Loucy (cell line): ENCODE data around the gene LAMTOR4.

Experiments
- H2AFZ ChIP-seq: fragments of 200-600 bp; sonication (generic); 2 replicates; pipeline ENCODE4 v1.6.0; 2016; ENCODE audit warnings: antibody characterized with exemption, mild to moderate bottlenecking, low read length, moderate library complexity
- H3F3A ChIP-seq: fragments of 200-600 bp; 2 replicates; pipeline ENCODE4 v1.6.0; 2016; ENCODE audit warnings: antibody characterized with exemption, low read depth, mild to moderate bottlenecking
- H3K27me3 ChIP-seq: fragments of 200-600 bp; sonication (generic); 2 replicates; pipeline ENCODE4 v1.6.1; 2014; ENCODE audit warnings: low read length, mild to moderate bottlenecking; ENCODE audit not compliant: insufficient read depth, poor library complexity, severe bottlenecking
- H3K36me3 ChIP-seq: fragments of 200-600 bp; sonication (generic); 2 replicates; pipeline ENCODE4 v1.6.1; 2016; ENCODE audit warnings: low read length; ENCODE audit not compliant: insufficient read depth
- H3K4me1 ChIP-seq: fragments of 200-600 bp; sonication (generic); 2 replicates; pipeline ENCODE4 v1.5.1; 2014; ENCODE audit warnings: low read length, mild to moderate bottlenecking; ENCODE audit not compliant: insufficient read depth, poor library complexity, severe bottlenecking
- H3K4me2 ChIP-seq: fragments of 200-600 bp; sonication (generic); 2 replicates; pipeline ENCODE4 v1.6.0; 2014; ENCODE audit warnings: antibody characterized with exemption, low read length, low read depth, mild to moderate bottlenecking; ENCODE audit not compliant: poor library complexity, severe bottlenecking
- H3K4me3 ChIP-seq: fragments of 200-600 bp; sonication (generic); 2 replicates; pipeline ENCODE4 v1.5.1; 2014; ENCODE audit warnings: low read length, mild to moderate bottlenecking, mixed read lengths; ENCODE audit not compliant: poor library complexity, severe bottlenecking
- H3K79me2 ChIP-seq: fragments of 200-600 bp; sonication (generic); 2 replicates; pipeline ENCODE4 v1.6.1; 2014; ENCODE audit warnings: low read length; ENCODE audit not compliant: insufficient read depth
- H3K9ac ChIP-seq: fragments of 200-600 bp; sonication (generic); 2 replicates; pipeline ENCODE4 v1.6.0; 2014; ENCODE audit warnings: mild to moderate bottlenecking, low read depth, low read length, moderate library complexity; ENCODE audit not compliant: poor library complexity, severe bottlenecking
- H3K9me2 ChIP-seq: fragments of 200-600 bp; sonication (generic); replicated peaks from 2 replicates; pipeline ENCODE4 v1.6.1; 2016; ENCODE audit warnings: low read depth, low read length, mixed read lengths
- H3K9me3 ChIP-seq: fragments of 200-600 bp; sonication (generic); 2 replicates; pipeline ENCODE4 v1.6.1; 2014; ENCODE audit warnings: mild to moderate bottlenecking, antibody characterized with exemption, low read length, low read depth; ENCODE audit not compliant: insufficient read depth
- H4K20me1 ChIP-seq: fragments of 200-600 bp; sonication (generic); 2 replicates; pipeline ENCODE4 v1.6.0; 2014; ENCODE audit warnings: antibody characterized with exemption, low read length, mild to moderate bottlenecking; ENCODE audit not compliant: insufficient read depth, poor library complexity, severe bottlenecking
- CTCF ChIP-seq: fragments of 200-600 bp; sonication (generic); conservative IDR thresholded peaks from 2 replicates; pipeline ENCODE4 v1.5.1; 2014; ENCODE audit warnings: mild to moderate bottlenecking, antibody characterized with exemption, low read length
- EZH2phosphoT487 ChIP-seq: fragments of 200-600 bp; IDR thresholded peaks from 2 replicates; pipeline ENCODE4 v1.6.1; 2018; ENCODE audit warnings: antibody characterized with exemption, mild to moderate bottlenecking, moderate library complexity, borderline replicate concordance

The LAMTOR4 gene

GRCh38 chr7:100169147-100169850, 20.6 kb downstream of the LAMTOR4 start:
- H3K4me3 ChIP-seq: no peak overlapping the region
- no peaks in the 10 kb centered on the region for H3K27me3 ChIP-seq

DNA sequence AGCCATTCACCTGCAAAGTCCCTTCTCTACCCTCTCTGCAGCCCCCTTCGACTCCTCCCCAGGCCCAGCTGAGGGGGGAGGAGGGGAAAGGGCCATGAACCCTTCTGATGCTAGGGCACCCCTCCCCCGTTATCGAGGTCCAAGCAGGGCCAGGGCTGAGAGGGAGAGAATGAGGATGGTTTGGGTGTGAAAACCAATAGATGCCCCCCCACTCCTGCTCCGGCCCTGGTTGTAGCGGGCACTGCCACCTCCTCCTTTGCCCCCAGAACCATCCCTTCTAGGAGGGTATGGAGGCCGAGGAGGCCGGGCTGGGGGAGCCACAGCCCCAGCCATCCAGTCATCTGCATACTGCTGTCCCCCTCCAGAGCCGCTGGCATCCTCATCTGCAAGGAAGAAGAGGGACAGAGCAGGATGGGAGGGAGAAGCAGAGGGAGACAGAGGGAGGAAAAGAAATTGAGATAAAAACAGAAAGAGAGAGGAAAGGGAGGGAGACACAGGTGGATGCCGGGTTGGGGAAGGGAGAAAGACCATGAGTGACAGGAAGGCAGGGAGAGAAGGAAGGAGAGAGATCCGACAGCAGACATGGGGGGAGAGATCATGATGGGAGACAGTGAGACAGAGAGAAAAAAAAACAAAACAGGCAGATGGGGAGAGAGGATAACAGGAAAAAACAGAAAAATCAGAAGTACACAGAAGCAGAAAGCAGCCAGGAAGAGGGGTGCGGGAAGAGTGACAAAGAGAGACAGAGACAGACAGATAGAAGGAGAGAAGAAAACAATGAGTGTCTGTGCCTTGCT, 21.6 kb downstream of the LAMTOR4 start:
- H3F3A ChIP-seq: no peaks in the 10 kb centered on the region
- peaks cover 8% of the 10 kb centered on the region for H3K4me1 ChIP-seq
- no peaks in the 10 kb centered on the region for H3K27me3 ChIP-seq
- no peak for TF ChIP-seq CTCF
- TF ChIP-seq EZH2phosphoT487: no peak
- no peak overlapping the region for H2AFZ ChIP-seq
- no peak overlapping the region for H3K9ac ChIP-seq
- no peaks in the 10 kb centered on the region for H4K20me1 ChIP-seq
- peaks cover 8% of the 10 kb centered on the region; the same call in 1 of the 2 replicates for H3K79me2 ChIP-seq
- H3K36me3 ChIP-seq: no peaks in the 10 kb centered on the region
- no peak overlapping the region for H3K4me2 ChIP-seq
- H3K9me3 ChIP-seq: no peaks in the 10 kb centered on the region
- H3K9me2 ChIP-seq: no peaks in the 10 kb centered on the region
- no peak overlapping the region for H3K4me3 ChIP-seq

More at GRCh38 chr7:100169147-100169850, 20.6 kb downstream of the LAMTOR4 start:
- no peaks in the 10 kb centered on the region for H3K9me3 ChIP-seq
- no peaks in the 10 kb centered on the region for H4K20me1 ChIP-seq
- H3F3A ChIP-seq: no peaks in the 10 kb centered on the region
- no peaks in the 10 kb centered on the region for H3K36me3 ChIP-seq
- no peaks in the 10 kb centered on the region for H3K9me2 ChIP-seq
- H3K4me2 ChIP-seq: no peak overlapping the region
- TF ChIP-seq CTCF: no peak; the same call in 1 of the 2 replicates
- TF ChIP-seq EZH2phosphoT487: no peak
- no peak overlapping the region for H2AFZ ChIP-seq
- H3K79me2 ChIP-seq: no peaks in the 10 kb centered on the region; the same call in 1 of the 2 replicates
- H3K9ac ChIP-seq: no peak overlapping the region
- H3K4me1 ChIP-seq: peaks cover 5% of the 10 kb centered on the region

DNA sequence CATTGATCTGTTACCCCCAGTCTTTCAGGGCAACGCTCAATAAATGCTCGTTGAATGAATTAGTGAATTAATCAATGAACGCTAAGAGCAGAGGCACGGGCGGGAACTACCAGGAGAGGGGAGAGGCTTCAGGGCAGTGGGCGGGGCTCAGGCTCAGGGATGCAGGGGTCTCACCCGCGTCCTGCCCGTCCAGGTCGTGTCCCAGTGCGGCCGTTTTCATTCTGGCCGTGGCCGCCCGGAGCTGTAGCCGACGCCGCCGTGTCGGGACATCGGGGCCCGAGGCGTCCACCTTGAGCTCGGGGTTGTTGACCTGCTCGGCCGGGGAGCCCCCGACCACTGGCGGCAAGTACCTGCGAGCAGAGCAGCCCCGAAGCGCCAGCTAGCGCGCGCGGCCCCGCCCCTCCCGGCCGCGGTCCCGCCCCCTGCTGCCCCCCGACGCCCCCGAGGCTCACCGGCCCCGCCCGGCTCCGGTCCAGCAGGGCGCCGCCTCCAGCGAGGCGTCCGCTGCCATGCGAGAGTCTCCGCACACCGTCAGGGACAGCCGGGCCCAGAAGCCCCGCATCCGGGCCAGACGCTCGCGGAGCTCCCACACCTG, 22.5 kb downstream of the LAMTOR4 start:
- no peaks in the 10 kb centered on the region for H3K9me3 ChIP-seq
- H3K36me3 ChIP-seq: no peaks in the 10 kb centered on the region
- H3K9ac ChIP-seq: no peak overlapping the region
- no peak for TF ChIP-seq CTCF
- no peak for TF ChIP-seq EZH2phosphoT487
- no peak overlapping the region for H3K4me3 ChIP-seq
- H3K4me2 ChIP-seq: no peak overlapping the region
- no peaks in the 10 kb centered on the region for H3F3A ChIP-seq
- peaks cover 15% of the 10 kb centered on the region; the same call in 1 of the 2 replicates for H3K79me2 ChIP-seq
- peaks cover 4% of the 10 kb centered on the region for H4K20me1 ChIP-seq
- H3K27me3 ChIP-seq: no peaks in the 10 kb centered on the region
- no peaks in the 10 kb centered on the region for H3K9me2 ChIP-seq
- no peak overlapping the region for H2AFZ ChIP-seq
- H3K4me1 ChIP-seq: peaks cover 15% of the 10 kb centered on the region
